GM23338 (cell line): ENCODE results near the gene ARHGAP12.

Experiments
- CREB1 ChIP-seq: fragments of 250-450 bp; sonication (Bioruptor Pico); IDR thresholded peaks from 2 replicates; pipeline ENCODE4 v1.5.0; 2020; ENCODE audit warnings: low read depth, mild to moderate bottlenecking, moderate library complexity
- ETS1 ChIP-seq: IDR thresholded peaks from 2 replicates; pipeline ENCODE4 v1.6.1; 2016; ENCODE audit warnings: antibody characterized with exemption
- EZH2 ChIP-seq: fragments of 200-600 bp; sonication (generic); IDR thresholded peaks from one replicate; pipeline ENCODE4 v1.8.0; 2017; ENCODE audit warnings: antibody characterized with exemption, mild to moderate bottlenecking, low read depth; ENCODE audit not compliant: unreplicated experiment
- EZH2phosphoT487 ChIP-seq: fragments of 200-600 bp; sonication (generic); IDR thresholded peaks from one replicate; pipeline ENCODE4 v1.8.1; 2018; ENCODE audit warnings: antibody characterized with exemption; ENCODE audit not compliant: unreplicated experiment
- JUNB ChIP-seq: IDR thresholded peaks from one replicate; pipeline ENCODE4 v1.6.1; 2016; ENCODE audit warnings: antibody characterized with exemption; ENCODE audit not compliant: unreplicated experiment
- NANOG ChIP-seq: IDR thresholded peaks from 2 replicates; pipeline ENCODE4 v1.6.1; 2016; ENCODE audit warnings: antibody characterized with exemption, borderline replicate concordance
- POLR2AphosphoS5 ChIP-seq: IDR thresholded peaks from 2 replicates; pipeline ENCODE4 v1.6.1; 2016; ENCODE audit warnings: antibody characterized with exemption, low read depth
- STAT1 ChIP-seq: IDR thresholded peaks from one replicate; pipeline ENCODE4 v1.6.1; 2016; ENCODE audit warnings: antibody characterized with exemption; ENCODE audit not compliant: unreplicated experiment
- TF ChIP-seq, protein P1 (sequence below), 2 experiments: fragments of 200-600 bp in 1 of 2; sonication (generic) in 1 of 2; conservative IDR thresholded peaks; 2 replicates each; pipeline versions ENCODE4 v1.5.1 to v1.6.1; 2016 to 2017; ENCODE audit warnings: antibody characterized with exemption in 2 of 2, low read depth in 2 of 2, mild to moderate bottlenecking in 2 of 2, moderate library complexity in 1 of 2
- TF ChIP-seq, protein P2 (sequence below): IDR thresholded peaks from one replicate; pipeline ENCODE4 v1.6.1; 2018; ENCODE audit warnings: antibody characterized with exemption; ENCODE audit not compliant: unreplicated experiment

GRCh38 chr10:31822150-31822549 lies 106.5 kb downstream of the ARHGAP12 start:
- no peak for TF ChIP-seq POLR2AphosphoS5
- TF ChIP-seq, protein P1, sequence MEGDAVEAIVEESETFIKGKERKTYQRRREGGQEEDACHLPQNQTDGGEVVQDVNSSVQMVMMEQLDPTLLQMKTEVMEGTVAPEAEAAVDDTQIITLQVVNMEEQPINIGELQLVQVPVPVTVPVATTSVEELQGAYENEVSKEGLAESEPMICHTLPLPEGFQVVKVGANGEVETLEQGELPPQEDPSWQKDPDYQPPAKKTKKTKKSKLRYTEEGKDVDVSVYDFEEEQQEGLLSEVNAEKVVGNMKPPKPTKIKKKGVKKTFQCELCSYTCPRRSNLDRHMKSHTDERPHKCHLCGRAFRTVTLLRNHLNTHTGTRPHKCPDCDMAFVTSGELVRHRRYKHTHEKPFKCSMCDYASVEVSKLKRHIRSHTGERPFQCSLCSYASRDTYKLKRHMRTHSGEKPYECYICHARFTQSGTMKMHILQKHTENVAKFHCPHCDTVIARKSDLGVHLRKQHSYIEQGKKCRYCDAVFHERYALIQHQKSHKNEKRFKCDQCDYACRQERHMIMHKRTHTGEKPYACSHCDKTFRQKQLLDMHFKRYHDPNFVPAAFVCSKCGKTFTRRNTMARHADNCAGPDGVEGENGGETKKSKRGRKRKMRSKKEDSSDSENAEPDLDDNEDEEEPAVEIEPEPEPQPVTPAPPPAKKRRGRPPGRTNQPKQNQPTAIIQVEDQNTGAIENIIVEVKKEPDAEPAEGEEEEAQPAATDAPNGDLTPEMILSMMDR (conservative IDR thresholded peaks at IDR 0.05; ENCODE audit: low read depth in 2 of 2) = no peak
- TF ChIP-seq EZH2 = no peak
- no peak for TF ChIP-seq EZH2phosphoT487
- TF ChIP-seq NANOG = no peak
- no peak for TF ChIP-seq JUNB
- TF ChIP-seq ETS1 = no peak
- TF ChIP-seq, protein P2, sequence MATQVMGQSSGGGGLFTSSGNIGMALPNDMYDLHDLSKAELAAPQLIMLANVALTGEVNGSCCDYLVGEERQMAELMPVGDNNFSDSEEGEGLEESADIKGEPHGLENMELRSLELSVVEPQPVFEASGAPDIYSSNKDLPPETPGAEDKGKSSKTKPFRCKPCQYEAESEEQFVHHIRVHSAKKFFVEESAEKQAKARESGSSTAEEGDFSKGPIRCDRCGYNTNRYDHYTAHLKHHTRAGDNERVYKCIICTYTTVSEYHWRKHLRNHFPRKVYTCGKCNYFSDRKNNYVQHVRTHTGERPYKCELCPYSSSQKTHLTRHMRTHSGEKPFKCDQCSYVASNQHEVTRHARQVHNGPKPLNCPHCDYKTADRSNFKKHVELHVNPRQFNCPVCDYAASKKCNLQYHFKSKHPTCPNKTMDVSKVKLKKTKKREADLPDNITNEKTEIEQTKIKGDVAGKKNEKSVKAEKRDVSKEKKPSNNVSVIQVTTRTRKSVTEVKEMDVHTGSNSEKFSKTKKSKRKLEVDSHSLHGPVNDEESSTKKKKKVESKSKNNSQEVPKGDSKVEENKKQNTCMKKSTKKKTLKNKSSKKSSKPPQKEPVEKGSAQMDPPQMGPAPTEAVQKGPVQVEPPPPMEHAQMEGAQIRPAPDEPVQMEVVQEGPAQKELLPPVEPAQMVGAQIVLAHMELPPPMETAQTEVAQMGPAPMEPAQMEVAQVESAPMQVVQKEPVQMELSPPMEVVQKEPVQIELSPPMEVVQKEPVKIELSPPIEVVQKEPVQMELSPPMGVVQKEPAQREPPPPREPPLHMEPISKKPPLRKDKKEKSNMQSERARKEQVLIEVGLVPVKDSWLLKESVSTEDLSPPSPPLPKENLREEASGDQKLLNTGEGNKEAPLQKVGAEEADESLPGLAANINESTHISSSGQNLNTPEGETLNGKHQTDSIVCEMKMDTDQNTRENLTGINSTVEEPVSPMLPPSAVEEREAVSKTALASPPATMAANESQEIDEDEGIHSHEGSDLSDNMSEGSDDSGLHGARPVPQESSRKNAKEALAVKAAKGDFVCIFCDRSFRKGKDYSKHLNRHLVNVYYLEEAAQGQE = no peak
- no peak for TF ChIP-seq CREB1
- no peak for TF ChIP-seq STAT1
